Measurements from ENCODE around the gene GTF3C2. TPM values are rescaled to one million over a fixed set of nuclear protein-coding genes. Genes with fewer than 3 reads are reported as not detected.

GTF3C2 gene
- total and polyA plus RNA-seq, 4 donors: 9.7 to 20.6 (median 14.7) TPM

DNA sequence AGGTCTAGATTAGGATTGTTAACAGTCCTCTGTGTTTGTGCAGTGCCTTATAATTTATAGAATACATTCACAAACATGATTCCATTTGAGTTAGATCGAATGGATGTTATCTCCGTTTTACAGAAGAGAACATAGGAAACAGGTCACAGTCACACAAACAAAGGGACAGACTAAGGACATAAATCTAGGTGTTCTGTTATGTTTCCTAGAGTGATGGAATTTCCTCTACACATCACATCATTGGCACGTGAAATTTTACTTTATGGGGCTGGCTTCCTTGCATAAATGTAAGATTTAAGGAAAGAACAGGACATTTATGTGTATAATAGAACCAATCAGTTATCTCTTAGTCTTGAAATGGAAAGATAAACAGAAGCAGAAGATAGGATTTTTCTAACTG lies 68.0 kb downstream of the GTF3C2 start:
- H3K4me1 ChIP-seq (ENCODE audit: control insufficient read depth in 4 of 4, insufficient read depth in 4 of 4, low read length in 3 of 4): peaks cover 2 to 10% (median 7%) of the 10 kb centered on the region in 4 donors
- no peaks in the 10 kb centered on the region for H3K27me3 ChIP-seq (ENCODE audit: control insufficient read depth in 4 of 4, insufficient read depth in 4 of 4, low read length in 3 of 4)
- H3K36me3 ChIP-seq (ENCODE audit: control insufficient read depth in 4 of 4, insufficient read depth in 3 of 4, low read depth in 1 of 4, low read length in 3 of 4): no peaks in the 10 kb centered on the region
- H3K4me3 ChIP-seq (ENCODE audit: low read depth in 1 of 3, low read length in 3 of 3): no peak overlapping the region
- TF ChIP-seq TAF1 (conservative IDR thresholded peaks at IDR 0.05): no peak
- no peak for TF ChIP-seq GABPA (IDR thresholded peaks at IDR 0.05 in 1 of 2, conservative IDR thresholded peaks at IDR 0.05 in 1 of 2)
- TF ChIP-seq, protein P1, sequence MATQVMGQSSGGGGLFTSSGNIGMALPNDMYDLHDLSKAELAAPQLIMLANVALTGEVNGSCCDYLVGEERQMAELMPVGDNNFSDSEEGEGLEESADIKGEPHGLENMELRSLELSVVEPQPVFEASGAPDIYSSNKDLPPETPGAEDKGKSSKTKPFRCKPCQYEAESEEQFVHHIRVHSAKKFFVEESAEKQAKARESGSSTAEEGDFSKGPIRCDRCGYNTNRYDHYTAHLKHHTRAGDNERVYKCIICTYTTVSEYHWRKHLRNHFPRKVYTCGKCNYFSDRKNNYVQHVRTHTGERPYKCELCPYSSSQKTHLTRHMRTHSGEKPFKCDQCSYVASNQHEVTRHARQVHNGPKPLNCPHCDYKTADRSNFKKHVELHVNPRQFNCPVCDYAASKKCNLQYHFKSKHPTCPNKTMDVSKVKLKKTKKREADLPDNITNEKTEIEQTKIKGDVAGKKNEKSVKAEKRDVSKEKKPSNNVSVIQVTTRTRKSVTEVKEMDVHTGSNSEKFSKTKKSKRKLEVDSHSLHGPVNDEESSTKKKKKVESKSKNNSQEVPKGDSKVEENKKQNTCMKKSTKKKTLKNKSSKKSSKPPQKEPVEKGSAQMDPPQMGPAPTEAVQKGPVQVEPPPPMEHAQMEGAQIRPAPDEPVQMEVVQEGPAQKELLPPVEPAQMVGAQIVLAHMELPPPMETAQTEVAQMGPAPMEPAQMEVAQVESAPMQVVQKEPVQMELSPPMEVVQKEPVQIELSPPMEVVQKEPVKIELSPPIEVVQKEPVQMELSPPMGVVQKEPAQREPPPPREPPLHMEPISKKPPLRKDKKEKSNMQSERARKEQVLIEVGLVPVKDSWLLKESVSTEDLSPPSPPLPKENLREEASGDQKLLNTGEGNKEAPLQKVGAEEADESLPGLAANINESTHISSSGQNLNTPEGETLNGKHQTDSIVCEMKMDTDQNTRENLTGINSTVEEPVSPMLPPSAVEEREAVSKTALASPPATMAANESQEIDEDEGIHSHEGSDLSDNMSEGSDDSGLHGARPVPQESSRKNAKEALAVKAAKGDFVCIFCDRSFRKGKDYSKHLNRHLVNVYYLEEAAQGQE (IDR thresholded peaks at IDR 0.05): no peak
- no peak overlapping the region for H3K27ac ChIP-seq (ENCODE audit: low read depth in 1 of 2, low read length in 2 of 2)
- 71% methylated on average over 3 of the region's 3 CpGs for whole genome bisulfite sequencing
- no peak overlapping the region for H3K9ac ChIP-seq (ENCODE audit: low read depth in 1 of 2, low read length in 2 of 2)
- H3K9me3 ChIP-seq (ENCODE audit: control insufficient read depth in 4 of 4, low read length in 3 of 4): no peaks in the 10 kb centered on the region
- no peak for DNase-seq (ENCODE audit: low spot score)

DNA sequence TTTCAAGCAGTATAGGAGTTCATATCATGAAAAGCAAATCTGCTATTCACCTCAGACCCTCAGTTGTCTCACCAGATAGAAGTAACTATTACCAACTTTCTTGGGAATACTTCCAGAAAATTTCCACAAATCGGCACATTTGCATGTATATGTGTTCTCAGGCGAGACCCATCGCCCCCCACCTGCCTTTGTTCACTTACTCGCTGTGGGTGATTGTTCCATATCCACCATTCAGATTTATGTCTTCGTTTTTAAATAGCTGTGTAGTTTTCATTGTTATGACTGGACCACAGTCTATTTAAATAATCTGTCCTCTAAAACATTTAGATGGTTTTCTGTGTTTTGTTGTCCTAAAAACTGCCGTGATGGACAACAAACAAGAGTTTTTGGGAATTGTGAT lies 71.1 kb downstream of the GTF3C2 start:
- Histone ChIP-seq H3K4me1 (ENCODE audit: control insufficient read depth in 4 of 4, insufficient read depth in 4 of 4, low read length in 3 of 4) (no peaks in the 10 kb centered on the region), H3K36me3 (ENCODE audit: control insufficient read depth in 4 of 4, insufficient read depth in 3 of 4, low read depth in 1 of 4, low read length in 3 of 4) (no peaks in the 10 kb centered on the region), H3K27ac (ENCODE audit: low read depth in 1 of 2, low read length in 2 of 2) (no peak overlapping the region), H3K27me3 (ENCODE audit: control insufficient read depth in 4 of 4, insufficient read depth in 4 of 4, low read length in 3 of 4) (peaks cover 0 to 4% (median 0%) of the 10 kb centered on the region in 4 donors), H3K9ac (ENCODE audit: low read depth in 1 of 2, low read length in 2 of 2) (no peak overlapping the region), H3K9me3 (ENCODE audit: control insufficient read depth in 4 of 4, low read length in 3 of 4) (no peaks in the 10 kb centered on the region), H3K4me3 (ENCODE audit: low read depth in 1 of 3, low read length in 3 of 3) (no peak overlapping the region)
- no peak for DNase-seq (ENCODE audit: low spot score)
- WGBS: 82% methylated on average over 6 of the region's 6 CpGs
- TF ChIP-seq RXRA (IDR thresholded peaks at IDR 0.05): no peak
- TF ChIP-seq YY1 (IDR thresholded peaks at IDR 0.05): no peak
- no peak for TF ChIP-seq FOXA2 (IDR thresholded peaks at IDR 0.05)
- TF ChIP-seq TAF1 (conservative IDR thresholded peaks at IDR 0.05): no peak
- TF ChIP-seq SP1 (IDR thresholded peaks at IDR 0.05): no peak
- TF ChIP-seq GABPA (IDR thresholded peaks at IDR 0.05 in 1 of 2, conservative IDR thresholded peaks at IDR 0.05 in 1 of 2): no peak
- TF ChIP-seq, protein P2, sequence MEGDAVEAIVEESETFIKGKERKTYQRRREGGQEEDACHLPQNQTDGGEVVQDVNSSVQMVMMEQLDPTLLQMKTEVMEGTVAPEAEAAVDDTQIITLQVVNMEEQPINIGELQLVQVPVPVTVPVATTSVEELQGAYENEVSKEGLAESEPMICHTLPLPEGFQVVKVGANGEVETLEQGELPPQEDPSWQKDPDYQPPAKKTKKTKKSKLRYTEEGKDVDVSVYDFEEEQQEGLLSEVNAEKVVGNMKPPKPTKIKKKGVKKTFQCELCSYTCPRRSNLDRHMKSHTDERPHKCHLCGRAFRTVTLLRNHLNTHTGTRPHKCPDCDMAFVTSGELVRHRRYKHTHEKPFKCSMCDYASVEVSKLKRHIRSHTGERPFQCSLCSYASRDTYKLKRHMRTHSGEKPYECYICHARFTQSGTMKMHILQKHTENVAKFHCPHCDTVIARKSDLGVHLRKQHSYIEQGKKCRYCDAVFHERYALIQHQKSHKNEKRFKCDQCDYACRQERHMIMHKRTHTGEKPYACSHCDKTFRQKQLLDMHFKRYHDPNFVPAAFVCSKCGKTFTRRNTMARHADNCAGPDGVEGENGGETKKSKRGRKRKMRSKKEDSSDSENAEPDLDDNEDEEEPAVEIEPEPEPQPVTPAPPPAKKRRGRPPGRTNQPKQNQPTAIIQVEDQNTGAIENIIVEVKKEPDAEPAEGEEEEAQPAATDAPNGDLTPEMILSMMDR (IDR thresholded peaks at IDR 0.05; ENCODE audit: low read depth, low read length, missing input control): no peak
- TF ChIP-seq, protein P1 (IDR thresholded peaks at IDR 0.05): no peak
- TF ChIP-seq HNF4A (conservative IDR thresholded peaks at IDR 0.05): no peak
- no peak for TF ChIP-seq JUND (IDR thresholded peaks at IDR 0.05)

Data from liver (tissue), 9 donors.